GM21528 (cell line): ENCODE data around the gene RAB2B.

Source experiments
- ATAC-seq: cut with Tn5 transposase; IDR thresholded peaks from one replicate; pipeline ENCODE4 v1.9.1; 2021; ENCODE audit warnings: mild to moderate bottlenecking, moderate library complexity; ENCODE audit not compliant: unreplicated experiment, low FRiP score

RAB2B gene

GRCh38 chr14:21476925-21477681 lies at the start of gene RAB2B, which contains the start of gene TOX4:
Gene RAB2B (minus strand): TSS chr14:21476959. CDS start chr14:21476872, 87 bp downstream.
Gene TOX4 (plus strand): TSS chr14:21477195. CDS start chr14:21477279, 84 bp downstream.
- ATAC-seq, result peak; percentile 99

GRCh38 chr14:21525962-21526671 lies 49.4 kb upstream of the RAB2B start, which contains the start of gene SALL2:
Gene SALL2 (minus strand): TSS chr14:21526346. CDS start chr14:21526127, 219 bp downstream.
- ATAC-seq, result no peak

- no peak for ATAC-seq
These were observed 48.8 kb upstream of the RAB2B start for GRCh38 chr14:21525571-21525961.

DNA sequence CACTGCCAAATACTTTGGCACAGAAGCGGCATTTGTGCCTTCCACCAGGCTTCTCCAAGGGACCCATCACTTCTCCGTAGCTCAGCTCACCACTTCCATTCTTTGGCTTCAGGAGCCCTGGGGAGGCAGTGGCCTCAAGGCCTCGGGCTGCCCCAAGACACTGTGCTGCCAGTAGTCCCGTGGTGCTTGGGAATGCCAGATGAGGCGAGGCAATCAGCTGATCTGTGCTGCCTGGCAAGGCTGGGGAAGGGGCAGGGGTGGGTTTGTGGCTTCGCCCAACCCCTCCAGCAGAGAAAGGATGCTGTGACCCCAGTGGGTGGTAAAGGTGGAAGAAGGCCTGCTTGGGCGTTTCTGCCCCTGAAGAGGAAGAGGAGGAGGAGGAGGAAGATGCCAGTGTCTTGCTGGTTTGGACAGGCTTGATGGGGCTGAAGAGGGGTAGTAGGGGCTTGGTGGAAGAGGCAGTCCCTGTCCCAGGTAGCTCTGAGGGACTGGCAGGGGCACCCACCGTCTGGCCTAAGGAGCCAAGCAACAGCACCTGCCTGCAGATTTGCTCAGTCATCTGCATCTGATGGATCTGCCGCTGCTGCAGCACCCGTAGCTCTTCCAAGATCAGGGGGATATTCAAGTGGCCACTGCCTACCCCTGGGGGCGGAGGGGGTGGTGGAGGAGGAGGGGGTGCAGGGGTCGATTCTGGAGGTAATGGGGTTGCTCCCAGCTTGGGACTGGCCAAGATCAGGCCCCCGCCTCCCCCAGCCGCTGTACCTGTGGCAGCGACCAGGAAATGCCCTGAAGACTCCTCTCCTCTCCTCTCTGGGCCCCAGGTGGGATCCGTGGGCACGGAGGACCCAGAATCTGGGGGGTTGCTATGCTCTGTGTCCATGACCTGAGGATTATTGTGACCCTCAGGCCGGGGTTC lies 48.1 kb upstream of the RAB2B start:
- no peak for ATAC-seq

DNA sequence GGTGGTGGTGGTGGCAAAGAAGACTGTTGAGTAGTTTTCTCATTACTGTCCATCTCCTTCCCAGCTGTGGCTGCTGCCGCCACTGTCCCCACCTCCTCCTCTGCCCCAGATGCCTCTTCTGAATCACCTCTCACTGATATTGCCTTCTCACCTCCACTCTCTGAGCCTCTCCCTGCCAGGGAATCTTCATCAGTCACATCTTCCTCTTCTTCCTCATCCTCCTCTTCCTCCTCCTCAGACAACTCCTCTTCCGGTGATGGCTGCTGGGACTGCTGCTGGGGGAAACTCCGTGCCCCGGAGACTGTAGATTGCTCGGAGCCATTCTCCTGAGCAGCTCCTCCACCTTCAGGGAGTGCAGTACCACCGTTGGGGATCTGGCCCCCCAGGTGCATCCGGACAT lies 46.4 kb upstream of the RAB2B start:
- no peak for ATAC-seq

DNA sequence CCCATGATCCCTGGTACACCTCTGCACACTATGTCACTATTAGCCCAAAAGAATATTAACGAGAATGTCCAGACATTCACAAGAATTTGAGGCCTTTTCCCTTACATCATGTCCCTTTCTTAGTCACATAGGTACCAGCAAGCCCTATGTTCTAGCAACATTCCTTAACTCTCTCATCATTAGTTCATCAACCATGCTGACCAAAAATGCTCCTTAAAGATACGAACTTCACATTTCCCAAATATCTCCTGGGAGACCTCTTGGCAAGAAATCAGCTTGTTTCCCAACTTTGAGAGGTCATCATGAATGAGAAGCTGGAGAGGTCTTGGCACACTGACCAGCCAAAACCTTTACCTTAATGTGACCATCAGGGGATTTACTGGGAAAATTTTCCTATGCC lies 44.7 kb upstream of the RAB2B start:
- no peak for ATAC-seq

DNA sequence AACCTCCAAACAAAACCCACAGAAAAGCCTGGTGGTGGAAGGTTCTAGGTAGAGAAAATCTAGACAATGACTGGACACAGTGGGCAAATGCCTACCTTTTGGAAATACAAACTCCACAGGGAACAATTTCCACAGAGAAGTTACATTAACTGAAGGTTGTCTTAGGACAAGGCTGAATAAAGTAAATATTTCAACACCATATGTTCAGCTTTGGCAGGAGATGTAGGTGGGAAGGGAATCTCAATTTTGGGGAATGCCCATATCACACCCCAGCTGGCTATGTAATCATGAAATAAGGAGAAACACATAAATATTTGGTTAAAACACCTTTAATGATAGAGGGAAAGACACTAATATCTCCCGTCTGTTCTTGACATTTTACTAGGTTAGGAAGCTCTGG lies 44.0 kb upstream of the RAB2B start:
- no peak for ATAC-seq

GRCh38 chr14:21518725-21519124 lies 42.0 kb upstream of the RAB2B start:
- ATAC-seq, result no peak

- ATAC-seq, result no peak
These were observed 37.6 kb upstream of the RAB2B start for GRCh38 chr14:21514341-21514740.

DNA sequence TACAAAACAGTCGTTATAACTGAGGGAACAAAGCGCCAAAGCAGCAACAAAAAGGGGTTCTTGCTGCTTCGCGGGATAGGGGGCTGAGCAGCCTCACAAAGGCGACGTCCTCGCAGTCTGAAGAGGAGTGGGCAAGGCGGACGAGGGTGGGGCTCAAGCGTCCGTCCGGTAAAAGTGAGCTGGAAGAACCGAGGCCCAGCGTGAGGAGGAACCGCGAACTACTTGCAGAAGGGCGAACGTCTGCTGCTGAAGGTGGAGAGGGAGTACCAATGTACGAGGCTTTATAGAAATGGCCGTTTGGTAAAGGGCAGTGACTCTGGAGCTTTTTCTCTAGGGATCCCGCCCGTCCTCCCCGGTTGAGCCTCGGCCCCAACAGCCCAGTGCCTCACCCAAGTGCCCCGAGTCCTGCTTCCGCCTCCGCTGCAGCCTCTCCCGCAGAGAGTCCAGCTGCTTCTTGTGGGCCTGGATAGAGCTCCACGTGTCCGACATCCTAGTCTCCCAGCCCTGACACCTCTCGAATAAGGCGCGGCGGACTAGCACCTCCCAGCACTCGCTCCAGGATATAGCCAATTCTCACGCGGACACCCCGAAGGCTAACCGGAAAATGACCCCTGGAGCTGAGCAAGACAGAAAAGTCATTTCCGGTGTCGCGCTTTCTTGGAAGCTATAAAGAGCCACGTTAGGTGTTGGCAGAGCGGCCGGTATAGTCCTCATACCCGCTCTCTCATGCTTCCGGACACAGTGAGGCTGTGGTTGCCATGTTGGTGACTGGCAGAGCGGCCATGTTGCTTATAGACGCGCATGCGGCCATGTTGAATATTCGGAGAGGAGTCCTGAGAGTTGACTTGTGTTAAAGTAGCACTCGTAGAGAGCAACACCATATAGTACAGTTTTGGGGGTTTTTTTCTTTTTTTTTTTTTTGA lies 34.2 kb upstream of the RAB2B start, which contains the start of gene METTL3:
Gene METTL3 (minus strand): TSS at position 606 of the 923 bp plus-strand sequence. CDS start 117 bp downstream, at position 489.
- peak; percentile 97 for ATAC-seq

- no peak for ATAC-seq
These were observed 32.8 kb upstream of the RAB2B start for GRCh38 chr14:21509432-21510143.

DNA sequence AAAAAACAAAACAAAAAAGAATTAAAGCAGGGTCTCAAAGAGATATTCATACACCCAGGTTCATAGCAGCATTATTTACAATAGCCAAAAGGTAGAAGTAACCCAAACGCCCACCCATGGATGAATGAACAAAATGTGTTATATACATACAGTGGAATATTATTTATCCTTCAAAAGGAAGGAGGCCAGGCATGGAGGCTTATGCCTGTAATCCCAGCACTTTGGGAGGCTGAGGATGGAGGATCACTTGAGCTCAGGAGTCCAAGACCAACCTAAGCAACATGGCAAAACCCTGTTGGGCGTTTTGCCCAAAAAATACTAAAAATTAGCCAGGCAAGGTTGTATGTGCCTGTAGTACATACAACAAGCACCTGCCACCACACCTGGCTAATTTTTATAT lies 29.8 kb upstream of the RAB2B start:
- no peak for ATAC-seq

GRCh38 chr14:21505012-21505553 lies 28.3 kb upstream of the RAB2B start:
- ATAC-seq, result peak; percentile 67

GRCh38 chr14:21503376-21503775 lies 26.6 kb upstream of the RAB2B start:
- ATAC-seq, result no peak

- no peak for ATAC-seq
These were observed 24.8 kb upstream of the RAB2B start for GRCh38 chr14:21501568-21501967.

DNA sequence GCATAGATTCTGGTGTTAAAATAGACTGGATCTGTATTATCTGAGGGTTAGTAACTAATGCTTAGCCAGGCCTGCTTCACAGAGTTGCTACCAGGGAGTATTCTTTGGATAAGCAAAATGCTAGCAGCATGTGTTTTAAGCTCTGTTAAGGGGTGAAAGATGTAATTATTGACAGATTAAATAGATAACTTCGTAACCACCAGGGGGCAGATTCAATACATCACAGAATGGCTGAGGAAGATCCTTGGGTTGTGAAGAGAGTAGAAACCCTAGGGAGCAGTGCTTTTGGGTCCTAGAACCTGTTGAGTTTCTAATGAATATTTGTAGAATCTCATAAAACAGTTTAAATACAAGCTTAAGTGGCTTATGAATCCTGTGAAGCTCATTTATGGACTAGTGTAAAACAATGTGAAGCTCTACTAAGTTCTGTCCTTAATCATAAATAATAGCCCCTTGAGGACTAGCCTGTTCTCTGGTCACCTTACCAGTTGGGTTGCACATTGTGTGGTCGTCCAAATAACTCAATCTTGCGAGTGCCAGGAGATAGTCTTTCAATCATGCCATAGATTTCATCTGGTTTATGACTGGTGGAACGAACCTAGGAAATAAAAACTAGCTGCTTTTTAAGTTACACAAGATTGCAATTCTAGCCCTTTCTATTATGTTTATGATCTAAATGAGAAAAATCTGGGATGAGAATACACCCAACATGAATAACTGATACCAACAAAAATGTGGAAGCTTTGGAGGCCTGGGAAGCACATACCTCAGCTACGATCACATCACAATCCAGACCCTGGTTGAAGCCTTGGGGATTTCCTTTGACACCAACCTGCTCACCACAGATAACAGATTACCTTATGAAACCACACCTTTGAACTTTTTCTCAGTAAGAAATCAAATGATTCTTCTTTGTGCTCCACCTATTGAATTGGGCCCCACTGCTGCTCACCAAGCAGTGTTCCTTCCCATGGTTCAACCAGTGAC lies 22.1 kb upstream of the RAB2B start:
- no peak for ATAC-seq

DNA sequence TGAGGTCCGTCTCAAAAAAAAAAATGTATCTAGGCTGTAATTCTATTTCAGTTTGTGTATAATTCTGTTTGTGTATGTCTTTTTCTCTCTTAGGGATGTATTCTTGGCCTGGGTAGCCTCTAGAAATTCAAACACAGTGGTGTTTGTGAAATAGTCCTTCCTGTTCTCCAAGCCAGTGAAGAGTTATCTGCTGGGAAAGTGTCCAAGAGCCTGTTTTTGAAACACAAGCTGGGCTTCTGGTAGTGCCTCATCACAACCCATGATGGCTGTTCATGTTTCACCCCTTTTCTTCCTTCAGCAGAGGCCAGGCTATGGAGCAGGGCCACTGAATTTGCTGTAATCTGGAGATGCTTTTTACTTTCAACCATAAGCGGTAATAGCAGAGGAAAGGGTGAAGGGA lies 19.7 kb upstream of the RAB2B start:
- ATAC-seq, result no peak
